A673 (cell line): Measurements from ENCODE around the gene ADCY5. TPM values are rescaled to one million over a fixed set of nuclear protein-coding genes. Genes with fewer than 3 reads are reported as not detected.

Experiments used
- BruUV-seq: library from RNA; stranded (reverse); fragments of 400-500 nt; replicated peaks from 2 replicates; lab custom pipeline; 2021; lab: Mats Ljungman, UMichigan
- CTCF ChIA-PET: fragments of 300-600 bp; sonication (Branson Sonifier 250); formaldehyde crosslinking; loops from one replicate; lab custom pipeline; 2022; ENCODE audit warnings: antibody characterized with exemption; lab: Charles Lee
- POLR2A ChIA-PET: fragments of 300-600 bp; sonication (Branson Sonifier 250); formaldehyde crosslinking; loops from one replicate; lab custom pipeline; 2022; ENCODE audit warnings: antibody characterized with exemption; ENCODE audit not compliant: low non-redundant PET; lab: Charles Lee
- DNase-seq: peaks from one replicate; pipeline ENCODE4 v3.0.0-alpha.2; 2015; ENCODE audit warnings: low spot score
- H3K27ac ChIP-seq: fragments of 200-600 bp; sonication (generic); 2 replicates; pipeline ENCODE4 v1.5.1; 2016; ENCODE audit warnings: mixed run types, low read depth, mild to moderate bottlenecking, mixed read lengths, antibody characterized with exemption, low read length; ENCODE audit not compliant: poor library complexity, severe bottlenecking
- H3K27me3 ChIP-seq: fragments of 200-600 bp; sonication (generic); replicated peaks from 2 replicates; pipeline ENCODE4 v1.6.1; 2017; ENCODE audit warnings: mixed run types, low read depth, mild to moderate bottlenecking, mixed read lengths, antibody characterized with exemption, low read length; ENCODE audit not compliant: insufficient read depth, poor library complexity
- H3K36me3 ChIP-seq: fragments of 200-600 bp; sonication (generic); 2 replicates; pipeline ENCODE4 v1.6.1; 2016; ENCODE audit warnings: mixed run types, mild to moderate bottlenecking, mixed read lengths, antibody characterized with exemption, low read length; ENCODE audit not compliant: insufficient read depth, poor library complexity, severe bottlenecking
- H3K4me1 ChIP-seq: fragments of 200-600 bp; sonication (generic); 2 replicates; pipeline ENCODE4 v1.6.1; 2017; ENCODE audit warnings: mixed run types, mild to moderate bottlenecking, mixed read lengths, antibody characterized with exemption, low read length; ENCODE audit not compliant: insufficient read depth, poor library complexity, severe bottlenecking
- H3K4me3 ChIP-seq: fragments of 200-600 bp; sonication (generic); 2 replicates; pipeline ENCODE4 v1.5.1; 2016; ENCODE audit warnings: low read depth, mixed run types, mild to moderate bottlenecking, mixed read lengths, low read length; ENCODE audit not compliant: poor library complexity, severe bottlenecking
- H3K9me3 ChIP-seq: fragments of 200-600 bp; sonication (generic); 2 replicates; pipeline ENCODE4 v1.6.1; 2016; ENCODE audit warnings: mixed run types, low read depth, mild to moderate bottlenecking, mixed read lengths, antibody characterized with exemption, low read length; ENCODE audit not compliant: poor library complexity, severe bottlenecking
- CTCF ChIP-seq: fragments of 300-800, 200-600 bp; sonication (generic); conservative IDR thresholded peaks from 2 replicates; pipeline ENCODE4 v1.5.1; 2017; ENCODE audit warnings: low read depth, mild to moderate bottlenecking, antibody characterized with exemption, low read length, moderate library complexity, mixed read lengths
- EZH2 ChIP-seq: fragments of 200-600 bp; sonication (generic); IDR thresholded peaks from 2 replicates; pipeline ENCODE4 v1.6.1; 2017; ENCODE audit warnings: borderline replicate concordance, low read depth, mild to moderate bottlenecking, mixed read lengths, antibody characterized with exemption, low read length; ENCODE audit not compliant: poor library complexity, severe bottlenecking
- intact Hi-C: fragments of 100-400 bp; cut with micrococcal nuclease; formaldehyde crosslinking; loops from one replicate; pipeline ENCODE4 v1.10.0; 2022; ENCODE audit not compliant: unreplicated experiment
- total RNA-seq: library from RNA; stranded (reverse); gene quantifications from 2 replicates; pipeline ENCODE4 v1.2.3, GENCODE V29; 2021

The ADCY5 gene
- total RNA-seq, 1 experiment from 2014 or later: 0.21 TPM

GRCh38 chr3:123405936-123406510 lies 42.9 kb downstream of the ADCY5 start:
- Histone ChIP-seq H3K4me1 (no peaks in the 10 kb centered on the region), H3K36me3 (no peaks in the 10 kb centered on the region), H3K27ac (no peak overlapping the region), H3K4me3 (no peak overlapping the region), H3K9me3 (no peaks in the 10 kb centered on the region), H3K27me3 (no peaks in the 10 kb centered on the region)
- intact Hi-C loops: no loop called here
- CTCF ChIA-PET: no interaction called here
- no TSS peak for BruUV-seq
- POLR2A ChIA-PET: no interaction called here
- TF ChIP-seq EZH2 (no peak), CTCF (no peak)
- DNase-seq: no peak

- Histone ChIP-seq H3K27ac (no peak overlapping the region), H3K36me3 (no peaks in the 10 kb centered on the region), H3K27me3 (peaks cover 4% of the 10 kb centered on the region), H3K9me3 (no peaks in the 10 kb centered on the region), H3K4me3 (no peak overlapping the region), H3K4me1 (no peaks in the 10 kb centered on the region)
- TF ChIP-seq CTCF (no peak), EZH2 (no peak)
- intact Hi-C loops: no loop called here
- no peak for DNase-seq
- BruUV-seq: no TSS peak
- POLR2A ChIA-PET: no interaction called here
- CTCF ChIA-PET: no interaction called here
Measured at GRCh38 chr3:123405021-123405420, 43.9 kb downstream of the ADCY5 start.

GRCh38 chr3:123404391-123404790 lies 44.5 kb downstream of the ADCY5 start:
- TF ChIP-seq CTCF (no peak), EZH2 (no peak)
- POLR2A ChIA-PET: no interaction called here
- CTCF ChIA-PET: interaction anchor here (0.6 kb wide), 1 partner anchor 1297 kb away, joined by 14 read pairs; no protein-coding TSS in a partner anchor

More at GRCh38 chr3:123404391-123404790, 44.5 kb downstream of the ADCY5 start:
- Histone ChIP-seq H3K27ac (no peak overlapping the region), H3K9me3 (no peaks in the 10 kb centered on the region), H3K4me3 (no peak overlapping the region), H3K4me1 (no peaks in the 10 kb centered on the region), H3K36me3 (no peaks in the 10 kb centered on the region), H3K27me3 (peaks cover 11% of the 10 kb centered on the region)
- intact Hi-C loops: no loop called here
- DNase-seq: no peak
- no TSS peak for BruUV-seq
